CD4-positive, alpha-beta T cell treated with Interleukin-4 for 1 hour (primary cell): ENCODE data around the gene COL6A3.
"Not testable (repeated sequence)": the region's sequence is repeated elsewhere in the genome, so short reads cannot be mapped to it uniquely, and the experiment has no call there.

ENCODE experiments used
- DNase-seq, 2 donors: peaks; one replicate each; pipeline ENCODE4 v3.0.0-alpha.2; 2020 to 2022

Gene COL6A3

GRCh38 chr2:237315170-237315828 is 98.7 kb downstream of the COL6A3 start:
- DNase-seq: no peak

- no peak for DNase-seq
Measured at GRCh38 chr2:237314681-237315080, 99.3 kb downstream of the COL6A3 start.

- DNase-seq: no peak
Measured at GRCh38 chr2:237314198-237314597, 99.8 kb downstream of the COL6A3 start.

- no peak for DNase-seq
Measured at GRCh38 chr2:237312021-237312755, 101.8 kb downstream of the COL6A3 start.

GRCh38 chr2:237310515-237311114 is 103.3 kb downstream of the COL6A3 start:
- no peak for DNase-seq

GRCh38 chr2:237309416-237309815 is 104.5 kb downstream of the COL6A3 start:
- no peak for DNase-seq

GRCh38 chr2:237309011-237309410 is 105.0 kb downstream of the COL6A3 start:
- DNase-seq: no peak

- no peak for DNase-seq
Measured at GRCh38 chr2:237307474-237307873, 106.5 kb downstream of the COL6A3 start.

GRCh38 chr2:237306787-237307170 is 107.2 kb downstream of the COL6A3 start:
- DNase-seq: no peak

GRCh38 chr2:237306083-237306786 is 107.7 kb downstream of the COL6A3 start:
- no peak for DNase-seq

- DNase-seq: no peak
Measured at GRCh38 chr2:237305579-237305978, 108.4 kb downstream of the COL6A3 start.

- DNase-seq: no peak
Measured at GRCh38 chr2:237304763-237305514, 109.0 kb downstream of the COL6A3 start.

- not testable (repeated sequence) for DNase-seq
Measured at GRCh38 chr2:237303244-237303643, 110.7 kb downstream of the COL6A3 start.

GRCh38 chr2:237301595-237301994 is 112.4 kb downstream of the COL6A3 start:
- DNase-seq: no peak

GRCh38 chr2:237300739-237301138 is 113.2 kb downstream of the COL6A3 start:
- DNase-seq: no peak

GRCh38 chr2:237299906-237300305 is 114.1 kb downstream of the COL6A3 start:
- no peak for DNase-seq

GRCh38 chr2:237298151-237299118 is 115.5 kb downstream of the COL6A3 start:
- no peak for DNase-seq

GRCh38 chr2:237297421-237298150 is 116.4 kb downstream of the COL6A3 start:
- no peak for DNase-seq

GRCh38 chr2:237296756-237297155 is 117.2 kb downstream of the COL6A3 start:
- DNase-seq: no peak

- DNase-seq: no peak
Measured at GRCh38 chr2:237295889-237296480, 118.0 kb downstream of the COL6A3 start.
